Ectodermal cell (in vitro differentiated cells): Measurements from ENCODE around the gene TMEFF1.

Experiments
- H3K27ac ChIP-seq: 2 replicates; pipeline ENCODE4 v1.7.0; 2013; ENCODE audit warnings: mild to moderate bottlenecking, low read depth, low read length; ENCODE audit not compliant: insufficient read depth, poor library complexity, severe bottlenecking
- H3K27me3 ChIP-seq: 2 replicates; pipeline ENCODE4 v1.7.0; 2013; ENCODE audit warnings: mild to moderate bottlenecking, low read length; ENCODE audit not compliant: insufficient read depth, control insufficient read depth, poor library complexity, severe bottlenecking
- H3K36me3 ChIP-seq: one replicate; pipeline ENCODE4 v1.7.0; 2013; ENCODE audit warnings: low read length; ENCODE audit not compliant: control insufficient read depth, insufficient read depth
- H3K4me1 ChIP-seq: one replicate; pipeline ENCODE4 v1.7.0; 2013; ENCODE audit warnings: low read length; ENCODE audit not compliant: control insufficient read depth, insufficient read depth
- H3K4me3 ChIP-seq: 2 replicates; pipeline ENCODE4 v1.7.0; 2013; ENCODE audit warnings: low read depth, low read length, control low read depth; ENCODE audit not compliant: insufficient read depth
- H3K9me3 ChIP-seq: 2 replicates; pipeline ENCODE4 v1.7.0; 2013; ENCODE audit warnings: mild to moderate bottlenecking, low read length, moderate library complexity; ENCODE audit not compliant: control insufficient read depth
- WGBS, 2 experiments: methylation state at CpG; one replicate each; pipeline ENCODE4 v1.1.7; 2013; ENCODE audit warnings: missing lambda C conversion rate in 2 of 2; 5-methylcytosine and 5-hydroxymethylcytosine counted together

Gene TMEFF1

GRCh38 chr9:100581661-100582060 lies 108.7 kb downstream of the TMEFF1 start:
- H3K36me3 ChIP-seq = peaks cover 18% of the 10 kb centered on the region
- no peaks in the 10 kb centered on the region for H3K4me1 ChIP-seq
- H3K4me3 ChIP-seq = no peak overlapping the region
- 95% methylated on average over 3 of the region's 4 CpGs for WGBS, 2 experiments
- no peaks in the 10 kb centered on the region for H3K27me3 ChIP-seq
- H3K9me3 ChIP-seq = no peaks in the 10 kb centered on the region
- H3K27ac ChIP-seq = no peak overlapping the region

DNA sequence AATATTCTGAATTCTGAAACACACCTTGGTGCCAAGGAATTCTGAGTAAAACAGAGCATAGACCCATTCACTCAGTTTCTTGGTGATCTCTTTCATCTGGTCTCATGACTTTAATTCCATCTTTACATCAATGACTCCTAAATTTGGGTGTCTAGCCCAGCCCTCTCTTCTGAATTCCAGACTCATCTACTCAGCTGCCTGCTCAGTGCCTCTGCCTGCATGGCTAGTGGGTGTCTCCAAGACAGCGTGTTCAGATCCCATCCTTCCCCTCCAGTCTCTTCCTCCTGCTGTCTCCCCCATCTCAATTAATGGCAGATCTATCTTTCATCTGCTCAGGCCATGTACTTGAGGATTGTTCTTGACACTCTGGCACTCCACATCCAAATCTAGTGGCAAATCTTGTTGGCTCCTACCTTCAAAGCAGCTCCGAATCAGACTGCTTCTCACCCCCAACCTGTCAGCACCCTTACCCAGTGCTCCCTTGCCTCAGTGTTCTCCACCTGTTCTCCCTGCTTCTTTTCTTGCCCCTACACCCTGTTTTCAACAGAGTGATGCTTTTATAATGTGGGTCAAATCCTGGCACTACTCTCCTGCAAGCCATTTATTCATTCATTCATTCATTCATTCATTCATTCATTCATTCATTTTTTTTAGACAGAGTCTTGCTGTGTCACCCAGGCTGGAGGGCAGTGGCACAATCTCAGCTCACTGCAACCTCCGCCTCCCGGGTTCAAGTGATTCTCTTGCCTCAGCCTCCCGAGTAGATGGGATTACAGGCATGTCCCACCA lies 110.3 kb downstream of the TMEFF1 start:
- 95 to 97% methylated on average over 5 of the region's 5 CpGs for WGBS, 2 experiments
- Histone ChIP-seq H3K36me3 (peaks cover 23% of the 10 kb centered on the region), H3K4me1 (no peaks in the 10 kb centered on the region), H3K27me3 (no peaks in the 10 kb centered on the region), H3K27ac (no peak overlapping the region), H3K9me3 (no peaks in the 10 kb centered on the region), H3K4me3 (no peak overlapping the region)

GRCh38 chr9:100584951-100585350 lies 112.0 kb downstream of the TMEFF1 start:
- no peak overlapping the region for H3K27ac ChIP-seq
- no peak overlapping the region for H3K4me3 ChIP-seq
- H3K9me3 ChIP-seq = no peaks in the 10 kb centered on the region
- WGBS, 2 experiments = 96 to 97% methylated on average over 4 of the region's 4 CpGs
- H3K4me1 ChIP-seq = no peaks in the 10 kb centered on the region
- H3K36me3 ChIP-seq = peaks cover 23% of the 10 kb centered on the region
- no peaks in the 10 kb centered on the region for H3K27me3 ChIP-seq

DNA sequence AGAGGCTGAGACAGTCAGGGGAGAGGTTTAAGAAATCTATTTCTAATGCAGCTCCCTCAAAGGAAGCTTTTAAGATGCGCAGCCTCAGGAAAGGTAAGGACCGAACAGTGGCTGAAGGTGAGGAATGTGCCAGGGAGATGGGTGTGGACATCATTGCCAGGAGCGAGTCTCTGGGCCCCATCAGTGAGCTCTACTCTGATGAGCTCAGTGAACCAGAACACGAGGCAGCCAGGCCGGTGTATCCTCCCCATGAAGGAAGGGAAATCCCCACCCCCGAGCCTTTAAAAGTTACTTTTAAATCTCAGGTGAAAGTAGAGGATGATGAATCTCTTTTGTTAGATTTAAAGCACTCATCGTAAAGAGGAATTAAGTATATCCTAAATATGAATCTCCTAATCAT lies 113.1 kb downstream of the TMEFF1 start:
- H3K27ac ChIP-seq = no peak overlapping the region
- H3K27me3 ChIP-seq = no peaks in the 10 kb centered on the region
- H3K9me3 ChIP-seq = no peaks in the 10 kb centered on the region
- H3K36me3 ChIP-seq = peaks cover 21% of the 10 kb centered on the region
- no peak overlapping the region for H3K4me3 ChIP-seq
- 96% methylated on average over 7 of the region's 7 CpGs for WGBS, 2 experiments
- no peaks in the 10 kb centered on the region for H3K4me1 ChIP-seq

DNA sequence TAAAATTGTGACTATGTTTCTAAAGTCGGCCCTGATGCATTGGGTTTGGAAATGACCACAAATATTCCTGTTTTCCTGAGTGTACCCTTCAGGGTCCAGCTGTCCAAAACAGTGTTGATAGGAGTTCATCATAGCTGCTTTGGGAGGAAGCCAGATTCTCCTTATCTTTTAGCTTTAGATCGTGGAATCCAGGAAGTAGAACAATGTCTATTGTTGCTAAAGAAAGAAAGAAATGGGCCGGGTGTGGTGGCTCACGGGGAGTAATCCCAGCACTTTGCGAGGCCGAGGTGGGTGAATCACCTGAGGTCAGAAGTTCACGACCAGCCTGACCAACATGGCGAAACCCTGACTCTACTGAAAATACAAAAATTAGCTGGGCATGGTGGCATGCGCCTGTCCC lies 114.4 kb downstream of the TMEFF1 start:
- WGBS, 2 experiments = 91 to 92% methylated on average over 9 of the region's 9 CpGs
- Histone ChIP-seq H3K27me3 (no peaks in the 10 kb centered on the region), H3K4me1 (no peaks in the 10 kb centered on the region), H3K36me3 (peaks cover 19% of the 10 kb centered on the region), H3K27ac (no peak overlapping the region), H3K4me3 (no peak overlapping the region), H3K9me3 (no peaks in the 10 kb centered on the region)

- Histone ChIP-seq H3K4me3 (no peak overlapping the region), H3K9me3 (no peaks in the 10 kb centered on the region), H3K27ac (no peak overlapping the region), H3K27me3 (no peaks in the 10 kb centered on the region), H3K4me1 (no peaks in the 10 kb centered on the region), H3K36me3 (peaks cover 18% of the 10 kb centered on the region)
- 94 to 100% methylated on average over 3 of the region's 5 CpGs for WGBS, 2 experiments
These were observed 116.6 kb downstream of the TMEFF1 start for GRCh38 chr9:100589582-100589981.

- H3K4me3 ChIP-seq = no peak overlapping the region
- H3K36me3 ChIP-seq = peaks cover 15% of the 10 kb centered on the region
- WGBS, 2 experiments = 92 to 95% methylated on average over 2 of the region's 2 CpGs
- no peaks in the 10 kb centered on the region for H3K9me3 ChIP-seq
- H3K4me1 ChIP-seq = no peaks in the 10 kb centered on the region
- no peak overlapping the region for H3K27ac ChIP-seq
- no peaks in the 10 kb centered on the region for H3K27me3 ChIP-seq
These were observed 117.5 kb downstream of the TMEFF1 start for GRCh38 chr9:100590481-100590880.

- Histone ChIP-seq H3K36me3 (peaks cover 8% of the 10 kb centered on the region), H3K9me3 (no peaks in the 10 kb centered on the region), H3K27ac (no peak overlapping the region), H3K4me3 (no peak overlapping the region), H3K27me3 (no peaks in the 10 kb centered on the region), H3K4me1 (no peaks in the 10 kb centered on the region)
- WGBS, 2 experiments = 92% methylated on average over 6 of the region's 6 CpGs
These were observed 118.2 kb downstream of the TMEFF1 start for GRCh38 chr9:100591139-100591538.

DNA sequence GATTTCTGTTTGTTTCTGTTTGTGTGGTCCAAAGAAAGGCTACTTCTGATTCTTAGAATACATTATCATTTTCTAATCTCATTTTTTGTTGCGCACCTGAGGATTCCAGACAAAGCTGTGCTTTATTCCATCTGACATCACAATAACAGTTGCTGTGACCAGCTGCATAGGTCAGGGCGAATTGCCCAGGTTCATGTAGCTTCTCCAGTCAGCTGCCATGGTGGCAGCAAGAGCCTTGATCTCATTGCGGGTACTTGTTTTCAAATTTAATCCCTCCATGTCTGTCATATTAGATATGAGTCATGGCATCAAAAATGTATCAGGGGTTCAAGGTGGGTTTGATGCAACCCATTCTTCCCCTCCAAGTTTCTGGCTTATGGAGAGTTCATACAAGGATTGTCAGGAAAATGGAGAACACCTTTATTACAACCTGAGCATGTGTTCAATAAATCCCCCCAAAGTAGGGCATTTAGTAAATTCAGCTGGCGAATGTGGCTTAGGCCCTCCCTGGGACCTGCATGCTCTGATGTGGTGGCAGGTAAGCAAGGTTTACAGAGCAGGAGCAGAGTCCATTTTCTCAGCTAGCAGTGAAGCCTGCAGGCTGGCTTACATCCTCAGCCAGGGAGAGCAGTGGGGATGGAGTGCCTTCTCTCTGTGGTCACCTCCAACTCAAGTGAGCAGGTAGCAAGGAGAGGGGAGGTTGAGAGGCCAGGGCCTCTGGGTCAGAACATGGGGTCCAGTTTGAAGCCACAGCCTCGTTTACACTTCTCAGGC lies 118.9 kb downstream of the TMEFF1 start:
- Histone ChIP-seq H3K27me3 (no peaks in the 10 kb centered on the region), H3K4me1 (no peaks in the 10 kb centered on the region), H3K36me3 (peaks cover 4% of the 10 kb centered on the region), H3K4me3 (no peak overlapping the region), H3K27ac (no peak overlapping the region), H3K9me3 (no peaks in the 10 kb centered on the region)
- 95 to 98% methylated on average over 5 of the region's 5 CpGs for WGBS, 2 experiments

DNA sequence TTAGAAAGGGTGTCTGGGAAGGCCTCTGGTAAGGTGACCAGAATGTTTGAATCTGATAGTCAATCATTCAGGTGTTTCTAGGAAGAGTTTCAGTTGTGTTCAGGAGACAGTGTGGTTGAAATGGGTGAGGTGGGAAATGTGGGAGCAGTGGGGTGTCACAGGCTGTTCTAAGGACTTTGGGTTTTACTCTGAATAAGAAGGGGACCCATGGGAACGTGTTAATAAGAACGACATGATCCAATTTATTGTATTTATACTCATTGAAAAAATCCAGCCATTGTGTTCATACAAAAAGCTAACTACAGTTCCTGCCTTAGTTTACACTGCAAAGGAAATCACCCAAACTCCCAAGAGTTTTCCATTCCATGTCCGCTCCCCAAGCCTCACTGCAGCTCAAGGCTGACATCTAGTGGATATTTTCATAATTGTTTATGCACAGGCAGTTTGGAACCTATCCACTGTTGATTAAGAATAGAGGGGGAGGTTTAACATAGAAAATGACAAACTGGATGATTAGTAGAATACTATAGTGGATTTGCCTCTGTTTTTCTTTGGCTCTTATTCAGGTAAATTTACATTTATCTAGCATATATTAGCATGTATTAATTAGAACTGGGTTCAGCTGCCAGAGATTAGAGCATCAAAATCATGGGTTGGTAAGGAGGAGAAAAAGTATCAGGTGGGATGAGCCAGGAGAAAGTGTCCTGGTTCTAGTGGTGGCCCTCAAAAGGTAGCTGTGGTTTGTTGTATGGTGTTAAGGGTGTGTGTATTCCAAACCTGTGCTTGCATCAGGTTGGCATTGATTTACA lies 122.6 kb downstream of the TMEFF1 start:
- H3K36me3 ChIP-seq = no peaks in the 10 kb centered on the region
- H3K9me3 ChIP-seq = no peaks in the 10 kb centered on the region
- H3K4me1 ChIP-seq = no peaks in the 10 kb centered on the region
- WGBS, 2 experiments = 0 to 13% methylated on average over 2 to 3 of the region's 3 CpGs
- H3K27ac ChIP-seq = no peak overlapping the region
- no peak overlapping the region for H3K4me3 ChIP-seq
- peaks cover 9% of the 10 kb centered on the region for H3K27me3 ChIP-seq
